Measurements from ENCODE around the gene AP1M2. TPM values are rescaled to one million over a fixed set of nuclear protein-coding genes. Genes with fewer than 3 reads are reported as not detected.

AP1M2 gene
- total RNA-seq, 1 donor from 2014 or later = 1.2 TPM

DNA sequence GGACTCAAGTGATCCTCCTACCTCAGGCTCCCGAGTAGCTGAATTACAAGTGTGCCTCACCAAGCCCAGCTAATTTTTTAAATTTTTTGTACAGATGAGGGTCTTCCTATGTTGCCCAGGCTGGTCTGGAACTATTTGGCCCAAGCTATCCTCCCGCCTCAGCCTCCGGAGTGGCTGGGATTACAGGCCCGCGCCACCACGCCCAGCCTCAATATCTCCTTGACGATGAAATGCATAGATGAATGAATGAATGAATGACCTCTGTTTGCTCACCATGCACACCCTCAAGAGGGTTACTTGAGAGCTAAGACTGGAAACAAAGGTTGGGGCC, 14.9 kb upstream of the AP1M2 start:
- peak overlapping the region; percentile 72 for H3K27ac Mint-ChIP-seq (ENCODE audit: unreplicated experiment)
- H3K9me3 Mint-ChIP-seq (ENCODE audit: unreplicated experiment) = peaks cover 4% of the 10 kb centered on the region
- peaks cover 12% of the 10 kb centered on the region for H3K36me3 Mint-ChIP-seq (ENCODE audit: unreplicated experiment)
- peak overlapping the region; percentile 71 for H3K4me3 Mint-ChIP-seq (ENCODE audit: unreplicated experiment)
- no peaks in the 10 kb centered on the region for H3K27me3 Mint-ChIP-seq (ENCODE audit: unreplicated experiment)
- DNase-seq = no peak
- peaks cover 4% of the 10 kb centered on the region for H3K4me1 Mint-ChIP-seq (ENCODE audit: low read depth, unreplicated experiment)
- TF ChIP-seq, protein P1, sequence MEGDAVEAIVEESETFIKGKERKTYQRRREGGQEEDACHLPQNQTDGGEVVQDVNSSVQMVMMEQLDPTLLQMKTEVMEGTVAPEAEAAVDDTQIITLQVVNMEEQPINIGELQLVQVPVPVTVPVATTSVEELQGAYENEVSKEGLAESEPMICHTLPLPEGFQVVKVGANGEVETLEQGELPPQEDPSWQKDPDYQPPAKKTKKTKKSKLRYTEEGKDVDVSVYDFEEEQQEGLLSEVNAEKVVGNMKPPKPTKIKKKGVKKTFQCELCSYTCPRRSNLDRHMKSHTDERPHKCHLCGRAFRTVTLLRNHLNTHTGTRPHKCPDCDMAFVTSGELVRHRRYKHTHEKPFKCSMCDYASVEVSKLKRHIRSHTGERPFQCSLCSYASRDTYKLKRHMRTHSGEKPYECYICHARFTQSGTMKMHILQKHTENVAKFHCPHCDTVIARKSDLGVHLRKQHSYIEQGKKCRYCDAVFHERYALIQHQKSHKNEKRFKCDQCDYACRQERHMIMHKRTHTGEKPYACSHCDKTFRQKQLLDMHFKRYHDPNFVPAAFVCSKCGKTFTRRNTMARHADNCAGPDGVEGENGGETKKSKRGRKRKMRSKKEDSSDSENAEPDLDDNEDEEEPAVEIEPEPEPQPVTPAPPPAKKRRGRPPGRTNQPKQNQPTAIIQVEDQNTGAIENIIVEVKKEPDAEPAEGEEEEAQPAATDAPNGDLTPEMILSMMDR (IDR thresholded peaks at IDR 0.05; ENCODE audit: partially characterized antibody, unreplicated experiment) = no peak

- Mint-ChIP-seq H3K4me1 (ENCODE audit: low read depth, unreplicated experiment) (peaks cover 4% of the 10 kb centered on the region), H3K4me3 (ENCODE audit: unreplicated experiment) (no peak overlapping the region), H3K9me3 (ENCODE audit: unreplicated experiment) (peaks cover 4% of the 10 kb centered on the region), H3K36me3 (ENCODE audit: unreplicated experiment) (peaks cover 12% of the 10 kb centered on the region), H3K27me3 (ENCODE audit: unreplicated experiment) (no peaks in the 10 kb centered on the region), H3K27ac (ENCODE audit: unreplicated experiment) (no peak overlapping the region)
- no peak for DNase-seq
- TF ChIP-seq, protein P1 (IDR thresholded peaks at IDR 0.05; ENCODE audit: partially characterized antibody, unreplicated experiment) = no peak
These were observed 13.0 kb upstream of the AP1M2 start for GRCh38 chr19:10600149-10600548.

DNA sequence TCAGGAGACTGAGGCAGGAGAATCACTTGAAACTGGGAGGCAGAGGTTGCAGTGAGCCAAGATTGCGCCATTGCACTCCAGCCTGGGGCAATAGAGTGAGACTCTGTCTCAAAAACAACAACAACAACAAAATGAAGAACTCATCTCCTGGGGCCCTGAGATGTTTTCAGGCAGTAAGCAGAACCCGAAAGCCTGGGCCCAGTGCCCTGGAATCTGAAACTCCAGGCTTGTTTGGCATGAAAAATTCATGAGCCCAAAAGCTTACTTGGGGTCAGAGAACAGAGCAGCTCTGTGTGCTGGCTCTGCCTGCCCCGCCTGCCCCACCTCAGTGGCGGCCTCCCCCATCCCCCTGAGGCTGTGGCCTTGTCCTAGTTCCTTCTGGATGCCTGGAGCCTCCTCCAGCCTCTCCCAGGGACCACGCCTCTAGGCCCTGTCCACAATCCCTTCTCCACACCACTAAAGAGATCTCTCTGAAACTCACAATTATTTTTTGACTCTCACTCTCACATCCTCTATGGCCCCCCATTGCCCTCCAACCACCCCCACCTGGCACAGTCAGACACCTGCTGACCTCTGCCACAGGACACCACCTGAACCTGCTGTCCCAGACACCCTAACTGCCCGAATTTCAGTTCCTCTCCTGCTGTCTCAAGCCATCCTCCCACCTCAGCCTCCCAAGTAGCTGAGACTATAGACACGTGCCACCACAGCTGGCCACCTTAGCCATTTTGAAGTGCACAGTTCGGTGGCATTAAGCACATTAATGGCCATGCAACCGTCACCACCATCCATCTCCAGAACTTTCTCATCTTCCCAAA, 6.9 kb upstream of the AP1M2 start:
- DNase-seq = no peak
- Mint-ChIP-seq H3K4me3 (ENCODE audit: unreplicated experiment) (no peak overlapping the region), H3K27ac (ENCODE audit: unreplicated experiment) (no peak overlapping the region), H3K36me3 (ENCODE audit: unreplicated experiment) (no peaks in the 10 kb centered on the region), H3K9me3 (ENCODE audit: unreplicated experiment) (no peaks in the 10 kb centered on the region), H3K4me1 (ENCODE audit: low read depth, unreplicated experiment) (no peaks in the 10 kb centered on the region), H3K27me3 (ENCODE audit: unreplicated experiment) (peaks cover 2% of the 10 kb centered on the region)
- TF ChIP-seq, protein P1 (IDR thresholded peaks at IDR 0.05; ENCODE audit: partially characterized antibody, unreplicated experiment) = no peak

GRCh38 chr19:10593148-10593547, 6.0 kb upstream of the AP1M2 start:
- TF ChIP-seq, protein P1 (IDR thresholded peaks at IDR 0.05; ENCODE audit: partially characterized antibody, unreplicated experiment) = no peak
- Mint-ChIP-seq H3K4me1 (ENCODE audit: low read depth, unreplicated experiment) (no peaks in the 10 kb centered on the region), H3K27me3 (ENCODE audit: unreplicated experiment) (peaks cover 2% of the 10 kb centered on the region), H3K9me3 (ENCODE audit: unreplicated experiment) (no peaks in the 10 kb centered on the region), H3K4me3 (ENCODE audit: unreplicated experiment) (no peak overlapping the region), H3K27ac (ENCODE audit: unreplicated experiment) (no peak overlapping the region), H3K36me3 (ENCODE audit: unreplicated experiment) (no peaks in the 10 kb centered on the region)
- DNase-seq = no peak

- Mint-ChIP-seq H3K9me3 (ENCODE audit: unreplicated experiment) (peaks cover 3% of the 10 kb centered on the region), H3K4me1 (ENCODE audit: low read depth, unreplicated experiment) (no peaks in the 10 kb centered on the region), H3K4me3 (ENCODE audit: unreplicated experiment) (peak overlapping the region; percentile 14), H3K27ac (ENCODE audit: unreplicated experiment) (peak overlapping the region; percentile 0), H3K36me3 (ENCODE audit: unreplicated experiment) (peaks cover 7% of the 10 kb centered on the region), H3K27me3 (ENCODE audit: unreplicated experiment) (peaks cover 11% of the 10 kb centered on the region)
- no peak for DNase-seq
- TF ChIP-seq, protein P1 (IDR thresholded peaks at IDR 0.05; ENCODE audit: partially characterized antibody, unreplicated experiment) = no peak
These were observed 683 bp upstream of the AP1M2 start for GRCh38 chr19:10587839-10588150.

All from glutamatergic neuron (in vitro differentiated cells).